GM23338 (cell line): Measurements from ENCODE around the gene SCN9A. TPM values are rescaled to one million over a fixed set of nuclear protein-coding genes. Genes with fewer than 3 reads are reported as not detected.

Experiments
- ATAC-seq: fragments of 200-7000 bp; cut with Tn5 transposase; 3 replicates; pipeline ENCODE4 v1.9.1; 2020
- DNase-seq: peaks from one replicate; pipeline ENCODE4 v3.0.0-alpha.2; 2015; ENCODE audit warnings: low spot score
- H2AFZ ChIP-seq: fragments of 200-600 bp; sonication (generic); 2 replicates; pipeline ENCODE4 v1.8.0; 2016; ENCODE audit warnings: antibody characterized with exemption, mild to moderate bottlenecking, moderate library complexity
- H3F3A ChIP-seq: fragments of 200-600 bp; sonication (generic); replicated peaks from 2 replicates; pipeline ENCODE4 v1.8.0; 2017; ENCODE audit warnings: antibody characterized with exemption, mixed run types, low read depth
- H3K27ac ChIP-seq: fragments of 200-600 bp; sonication (generic); 2 replicates; pipeline ENCODE4 v1.6.1; 2016; ENCODE audit warnings: low read depth
- H3K27me3 ChIP-seq: fragments of 200-600 bp; sonication (generic); 2 replicates; pipeline ENCODE4 v1.8.0; 2016; ENCODE audit warnings: mild to moderate bottlenecking, mixed run types, moderate library complexity; ENCODE audit not compliant: insufficient read depth
- H3K36me3 ChIP-seq: fragments of 200-600 bp; sonication (generic); 2 replicates; pipeline ENCODE4 v1.8.0; 2016; ENCODE audit warnings: mild to moderate bottlenecking; ENCODE audit not compliant: insufficient read depth
- H3K4me1 ChIP-seq: fragments of 200-600 bp; sonication (generic); 2 replicates; pipeline ENCODE4 v1.8.0; 2016; ENCODE audit warnings: mild to moderate bottlenecking, moderate library complexity; ENCODE audit not compliant: insufficient read depth
- H3K4me2 ChIP-seq: fragments of 200-600 bp; sonication (generic); 2 replicates; pipeline ENCODE4 v1.7.1; 2017; ENCODE audit warnings: mixed run types
- H3K4me3 ChIP-seq: fragments of 200-600 bp; sonication (generic); 2 replicates; pipeline ENCODE4 v1.6.1; 2016; ENCODE audit warnings: mixed run types
- H3K79me2 ChIP-seq: fragments of 200-600 bp; sonication (generic); replicated peaks from 2 replicates; pipeline ENCODE4 v1.8.0; 2017; ENCODE audit warnings: mild to moderate bottlenecking; ENCODE audit not compliant: insufficient read depth
- H3K9me2 ChIP-seq: fragments of 200-600 bp; sonication (generic); 2 replicates; pipeline ENCODE4 v1.8.0; 2017; ENCODE audit not compliant: insufficient read depth
- H4K20me1 ChIP-seq: fragments of 200-600 bp; sonication (generic); replicated peaks from 2 replicates; pipeline ENCODE4 v1.8.0; 2017; ENCODE audit warnings: mild to moderate bottlenecking; ENCODE audit not compliant: insufficient read depth
- H3K27ac Mint-ChIP-seq: 2 replicates; pipeline ENCODE4 v1.8.0; 2020; ENCODE audit warnings: inconsistent platforms, mild to moderate bottlenecking, moderate library complexity, mixed read lengths
- H3K27me3 Mint-ChIP-seq: 3 replicates; pipeline ENCODE4 v1.8.0; 2022; ENCODE audit warnings: low read depth, mild to moderate bottlenecking, moderate library complexity, mixed read lengths, inconsistent platforms; ENCODE audit not compliant: insufficient read depth, poor library complexity
- H3K36me3 Mint-ChIP-seq: 3 replicates; pipeline ENCODE4 v1.8.0; 2021; ENCODE audit warnings: low read depth, mild to moderate bottlenecking, inconsistent platforms, moderate library complexity, mixed read lengths
- H3K4me1 Mint-ChIP-seq: 3 replicates; pipeline ENCODE4 v1.8.0; 2020; ENCODE audit warnings: mild to moderate bottlenecking, inconsistent platforms, mixed read lengths
- H3K4me3 Mint-ChIP-seq: 3 replicates; pipeline ENCODE4 v1.8.0; 2021; ENCODE audit warnings: moderate library complexity, mild to moderate bottlenecking, inconsistent platforms, mixed read lengths
- H3K9me3 Mint-ChIP-seq: 3 replicates; pipeline ENCODE4 v1.8.0; 2020; ENCODE audit warnings: moderate library complexity, mild to moderate bottlenecking, inconsistent platforms, mixed read lengths
- CREB1 ChIP-seq: fragments of 250-450 bp; sonication (Bioruptor Pico); IDR thresholded peaks from 2 replicates; pipeline ENCODE4 v1.5.0; 2020; ENCODE audit warnings: low read depth, mild to moderate bottlenecking, moderate library complexity
- ETS1 ChIP-seq: IDR thresholded peaks from 2 replicates; pipeline ENCODE4 v1.6.1; 2016; ENCODE audit warnings: antibody characterized with exemption
- EZH2 ChIP-seq: fragments of 200-600 bp; sonication (generic); IDR thresholded peaks from one replicate; pipeline ENCODE4 v1.8.0; 2017; ENCODE audit warnings: antibody characterized with exemption, mild to moderate bottlenecking, low read depth; ENCODE audit not compliant: unreplicated experiment
- EZH2phosphoT487 ChIP-seq: fragments of 200-600 bp; sonication (generic); IDR thresholded peaks from one replicate; pipeline ENCODE4 v1.8.1; 2018; ENCODE audit warnings: antibody characterized with exemption; ENCODE audit not compliant: unreplicated experiment
- JUNB ChIP-seq: IDR thresholded peaks from one replicate; pipeline ENCODE4 v1.6.1; 2016; ENCODE audit warnings: antibody characterized with exemption; ENCODE audit not compliant: unreplicated experiment
- POLR2AphosphoS5 ChIP-seq: IDR thresholded peaks from 2 replicates; pipeline ENCODE4 v1.6.1; 2016; ENCODE audit warnings: antibody characterized with exemption, low read depth
- REST ChIP-seq: IDR thresholded peaks from one replicate; pipeline ENCODE4 v1.6.1; 2018; ENCODE audit warnings: antibody characterized with exemption; ENCODE audit not compliant: unreplicated experiment
- STAT1 ChIP-seq: IDR thresholded peaks from one replicate; pipeline ENCODE4 v1.6.1; 2016; ENCODE audit warnings: antibody characterized with exemption; ENCODE audit not compliant: unreplicated experiment
- ZNF114 ChIP-seq: fragments of 250-450 bp; sonication (Bioruptor Pico); IDR thresholded peaks from 2 replicates; pipeline ENCODE4 v1.5.0; 2020; ENCODE audit warnings: mild to moderate bottlenecking, moderate library complexity
- ZNF331 ChIP-seq: fragments of 250-450 bp; sonication (Bioruptor Pico); IDR thresholded peaks from 2 replicates; pipeline ENCODE4 v1.5.0; 2020; ENCODE audit warnings: low read depth, mild to moderate bottlenecking, moderate library complexity
- ZNF462 ChIP-seq: fragments of 250-450 bp; sonication (Bioruptor Pico); IDR thresholded peaks from 2 replicates; pipeline ENCODE4 v1.5.0; 2020; ENCODE audit warnings: mild to moderate bottlenecking, moderate library complexity
- polyA plus RNA-seq: library from polyadenylated mRNA; unstranded; fragments of >200 nt; fragmentation: Nextera tagmentation; extraction: Ambion mirVana; gene quantifications from 2 replicates; pipeline ENCODE4 v1.2.1, GENCODE V29; 2016
- total RNA-seq: library from RNA; depleted of rRNA; stranded (reverse); fragments of >200 nt; shearing (Covaris generic); gene quantifications from 2 replicates; pipeline ENCODE4 v1.2.3, GENCODE V29; 2014

SCN9A gene
- total and polyA plus RNA-seq, 2 experiments from 2014 or later = 8.8 to 9.5 TPM

GRCh38 chr2:166282154-166282553 is 93.6 kb downstream of the SCN9A start:
- no peaks in the 10 kb centered on the region for H3K9me3 Mint-ChIP-seq
- no peaks in the 10 kb centered on the region for H3K27me3 ChIP-seq
- no peaks in the 10 kb centered on the region for H3K36me3 Mint-ChIP-seq
- no peaks in the 10 kb centered on the region for H3F3A ChIP-seq
- no peak overlapping the region for H2AFZ ChIP-seq
- peaks cover 3% of the 10 kb centered on the region for H3K27me3 Mint-ChIP-seq
- no peak for ATAC-seq
- H3K4me1 Mint-ChIP-seq = peaks cover 5% of the 10 kb centered on the region
- H3K36me3 ChIP-seq = no peaks in the 10 kb centered on the region
- no peaks in the 10 kb centered on the region for H4K20me1 ChIP-seq
- no peak overlapping the region for H3K4me3 Mint-ChIP-seq
- no peak overlapping the region for H3K4me2 ChIP-seq
- H3K79me2 ChIP-seq = no peaks in the 10 kb centered on the region
- no peaks in the 10 kb centered on the region for H3K9me2 ChIP-seq
- no peak for DNase-seq
- H3K27ac Mint-ChIP-seq = no peak overlapping the region
- H3K4me1 ChIP-seq = peaks cover 15% of the 10 kb centered on the region
- H3K27ac ChIP-seq = no peak overlapping the region
- no peak for TF ChIP-seq REST
- TF ChIP-seq ZNF331 = no peak
- no peak for TF ChIP-seq EZH2
- no peak for TF ChIP-seq JUNB
- no peak for TF ChIP-seq POLR2AphosphoS5
- TF ChIP-seq EZH2phosphoT487 = no peak
- TF ChIP-seq ZNF114 (CRISPR knock-in tag) = no peak
- TF ChIP-seq STAT1 = no peak
- TF ChIP-seq ETS1 = no peak
- TF ChIP-seq ZNF462 (CRISPR knock-in tag) = no peak
- no peak for TF ChIP-seq CREB1
- no peak overlapping the region for H3K4me3 ChIP-seq
